ENCODE measurements around the gene CARMIL1.

CARMIL1 gene

DNA sequence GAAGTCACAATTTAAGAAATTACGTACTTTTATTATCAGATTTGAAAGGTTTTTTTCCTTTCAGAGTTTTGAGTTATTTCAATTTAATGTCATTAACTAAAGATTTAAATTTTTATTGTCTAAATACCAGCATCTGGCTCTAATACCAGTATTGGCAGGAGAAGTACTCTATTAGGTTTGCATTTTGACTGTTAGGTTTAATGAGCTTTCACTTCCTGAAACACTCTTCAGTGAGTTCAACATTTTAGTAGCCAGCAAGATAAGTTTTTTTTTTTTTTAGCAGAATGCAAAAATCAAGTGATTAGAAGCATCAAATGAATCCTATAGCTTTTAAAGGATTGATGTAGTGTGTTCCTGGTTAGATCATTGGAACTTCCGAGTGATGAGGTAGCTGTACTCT, 338.8 kb downstream of the CARMIL1 start:
- no peak for TF ChIP-seq CTCF (IDR thresholded peaks at IDR 0.05)

DNA sequence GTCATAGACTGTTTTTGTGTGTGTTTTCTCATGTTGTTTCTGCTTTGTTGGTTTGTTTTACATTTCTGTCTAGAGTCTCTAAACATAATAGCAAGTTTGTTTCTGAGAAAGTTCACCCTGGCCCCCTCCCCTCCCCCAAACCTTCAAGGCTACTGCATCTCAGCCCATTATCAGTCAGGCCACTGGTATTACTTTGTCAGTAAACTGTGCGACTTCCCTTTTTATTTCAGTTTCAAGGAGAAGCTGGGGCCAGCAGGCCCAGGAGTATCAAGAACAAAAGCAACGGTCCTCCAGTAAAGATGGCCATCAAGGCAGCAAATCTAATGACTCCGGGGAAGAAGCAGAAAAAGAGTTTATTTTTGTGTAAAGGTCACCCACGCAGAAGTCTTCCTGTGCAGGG, 340.0 kb downstream of the CARMIL1 start:
- TF ChIP-seq CTCF (IDR thresholded peaks at IDR 0.05), result no peak

DNA sequence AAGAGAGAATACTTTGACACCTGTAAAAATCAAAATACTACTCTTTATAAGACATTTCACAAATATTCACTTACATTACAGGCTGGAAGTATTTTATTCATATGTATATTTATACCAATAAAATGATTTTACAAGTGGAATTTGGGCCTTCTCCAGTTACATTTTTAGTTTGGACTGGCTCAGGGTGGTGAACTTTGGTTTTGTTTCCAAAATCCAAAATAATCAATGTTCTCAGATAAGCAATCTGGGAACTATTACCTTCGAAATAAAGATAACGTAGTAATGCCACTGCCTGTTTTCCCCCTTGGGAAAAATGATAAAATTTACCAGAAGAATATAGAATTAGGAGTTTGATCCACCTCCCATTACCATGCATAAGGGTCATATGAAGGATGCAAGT, 341.2 kb downstream of the CARMIL1 start:
- no peak for TF ChIP-seq CTCF (IDR thresholded peaks at IDR 0.05)

DNA sequence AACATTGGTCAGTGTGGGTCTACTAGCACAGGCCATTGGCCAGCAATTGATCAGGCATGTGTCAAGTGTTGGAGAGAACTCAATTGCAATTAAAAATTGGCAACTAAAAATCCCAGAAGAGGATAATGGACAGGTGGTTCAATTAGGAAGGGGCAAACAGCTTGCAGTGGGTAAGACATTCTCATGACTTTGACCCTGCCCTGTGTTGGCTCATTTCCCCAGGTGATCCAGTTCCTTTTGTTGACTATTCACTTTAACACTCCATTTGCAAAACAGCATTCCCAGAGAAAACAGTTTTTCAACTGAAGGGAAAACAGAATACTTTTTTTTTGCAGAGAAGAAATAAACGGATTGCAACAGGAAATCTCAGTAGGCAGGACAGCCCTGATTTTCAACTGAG, 343.9 kb downstream of the CARMIL1 start:
- no peak for TF ChIP-seq CTCF (IDR thresholded peaks at IDR 0.05)

DNA sequence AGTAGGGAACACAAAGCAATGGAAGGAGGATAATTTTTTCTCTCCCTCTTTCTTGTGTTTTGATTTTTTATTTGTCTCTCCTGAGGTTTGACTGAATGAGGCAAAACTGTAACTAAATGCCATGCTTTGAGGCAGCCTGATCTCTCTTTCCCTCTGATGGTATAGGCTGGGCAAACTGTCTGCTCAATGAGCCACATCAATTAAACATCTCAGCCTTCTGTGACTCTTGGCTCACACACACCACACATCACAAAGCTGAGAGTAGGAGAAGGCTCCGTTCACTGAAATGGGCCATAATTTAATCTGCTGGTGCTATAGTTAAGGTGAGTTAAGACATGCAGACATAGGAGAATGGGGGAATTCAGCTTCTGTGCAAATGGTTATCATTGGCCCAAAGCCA, 344.7 kb downstream of the CARMIL1 start:
- no peak for TF ChIP-seq CTCF (IDR thresholded peaks at IDR 0.05)

DNA sequence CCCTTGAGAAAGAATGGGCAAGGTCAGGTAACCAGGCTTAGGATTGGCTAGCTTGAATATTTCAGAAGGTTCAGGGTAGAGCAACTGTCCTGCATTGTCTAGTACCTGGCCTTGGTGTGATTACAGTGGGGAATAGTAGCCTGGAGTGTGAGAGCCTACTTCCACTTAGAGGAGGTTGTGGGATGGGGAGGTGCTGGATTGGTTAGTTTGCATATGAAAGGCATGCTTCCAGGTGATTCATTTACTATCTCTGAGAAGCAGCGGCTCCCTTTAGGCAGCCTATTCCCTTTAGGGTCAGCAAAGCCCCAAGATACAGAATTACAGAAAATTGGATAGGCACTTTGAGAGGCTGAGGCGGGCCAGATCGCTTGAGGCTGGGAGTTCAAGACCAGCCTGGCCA, 347.8 kb downstream of the CARMIL1 start:
- no peak for TF ChIP-seq CTCF (IDR thresholded peaks at IDR 0.05)

- TF ChIP-seq CTCF (IDR thresholded peaks at IDR 0.05), result no peak
Measured at GRCh38 chr6:25628471-25629197, 349.5 kb downstream of the CARMIL1 start.

GRCh38 chr6:25629198-25629576, 350.0 kb downstream of the CARMIL1 start:
- TF ChIP-seq CTCF (IDR thresholded peaks at IDR 0.05), result no peak
